Neural cell (in vitro differentiated cells): ENCODE data around the gene COLGALT1.

ENCODE experiments used
- CTCF ChIP-seq: fragments of 450-650 bp; IDR thresholded peaks from 2 replicates; pipeline ENCODE4 v1.5.1; 2014; ENCODE audit warnings: antibody characterized with exemption, mild to moderate bottlenecking, moderate library complexity; ENCODE audit not compliant: poor library complexity, severe bottlenecking
- EP300 ChIP-seq: fragments of 450-650 bp; conservative IDR thresholded peaks from 2 replicates; pipeline ENCODE4 v1.6.1; 2014; ENCODE audit warnings: antibody characterized with exemption, mild to moderate bottlenecking, moderate library complexity; ENCODE audit not compliant: poor library complexity, severe bottlenecking
- EZH2 ChIP-seq: fragments of 200-600, 300-800 bp; shearing (Covaris generic), sonication (generic); IDR thresholded peaks from 2 replicates; pipeline ENCODE4 v1.6.1; 2014; ENCODE audit warnings: antibody characterized with exemption, low read length, borderline replicate concordance, mild to moderate bottlenecking; ENCODE audit not compliant: insufficient read depth, poor library complexity, severe bottlenecking
- POLR2AphosphoS5 ChIP-seq: IDR thresholded peaks from 2 replicates; pipeline ENCODE4 v1.6.1; 2012
- RAD21 ChIP-seq: fragments of 450-650 bp; conservative IDR thresholded peaks from 2 replicates; pipeline ENCODE4 v1.6.1; 2014; ENCODE audit warnings: antibody characterized with exemption, mild to moderate bottlenecking, moderate library complexity
- REST ChIP-seq: IDR thresholded peaks from 2 replicates; pipeline ENCODE4 v1.6.1; 2012; ENCODE audit warnings: borderline replicate concordance

GRCh38 chr19:17520865-17521264, 34.6 kb upstream of the COLGALT1 start:
- TF ChIP-seq CTCF (no peak), EZH2 (no peak), POLR2AphosphoS5 (no peak), EP300 (no peak), REST (no peak), RAD21 (no peak)
